ENCODE measurements around the gene SHOC1.
"Not testable (repeated sequence)": the region's sequence is repeated elsewhere in the genome, so short reads cannot be mapped to it uniquely, and the experiment has no call there.

Gene SHOC1

DNA sequence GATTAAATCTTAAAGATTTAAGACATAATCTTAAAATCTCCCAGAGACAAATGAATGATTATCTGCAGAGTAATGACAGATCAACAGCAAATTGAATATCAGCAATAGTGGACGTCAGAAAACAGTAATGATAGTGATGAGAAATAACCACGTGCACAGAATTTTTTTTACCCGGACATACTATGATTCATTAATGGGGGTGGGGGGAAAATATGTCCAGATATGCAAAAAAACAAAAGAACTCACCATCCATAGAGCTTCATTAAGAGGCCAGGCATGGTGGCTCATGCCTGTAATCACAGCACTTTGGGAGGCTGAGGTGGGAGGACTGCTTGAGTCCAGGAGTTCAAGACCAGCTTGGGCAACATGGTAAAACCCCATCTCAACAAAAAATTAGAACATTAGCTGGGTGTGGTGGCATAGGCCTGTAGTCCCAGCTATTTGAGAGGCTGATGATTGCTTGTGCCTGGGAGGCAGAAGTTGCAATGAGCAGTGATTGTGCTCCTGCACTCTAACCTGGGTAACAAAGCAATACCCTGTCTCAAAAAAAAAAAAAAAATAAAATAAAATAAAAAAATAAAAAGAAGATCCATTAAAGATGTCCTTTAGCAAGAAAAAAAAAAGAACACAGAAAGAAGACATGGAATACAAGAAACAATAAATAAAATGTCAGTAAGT lies 30.9 kb upstream of the SHOC1 start:
- CTCF ChIA-PET = interaction anchor here (0.5 to 0.6 kb wide), 3 partner anchors 71 to 847 kb away, joined by 3 read pairs; no protein-coding TSS in a partner anchor
- TF ChIP-seq, protein P1, sequence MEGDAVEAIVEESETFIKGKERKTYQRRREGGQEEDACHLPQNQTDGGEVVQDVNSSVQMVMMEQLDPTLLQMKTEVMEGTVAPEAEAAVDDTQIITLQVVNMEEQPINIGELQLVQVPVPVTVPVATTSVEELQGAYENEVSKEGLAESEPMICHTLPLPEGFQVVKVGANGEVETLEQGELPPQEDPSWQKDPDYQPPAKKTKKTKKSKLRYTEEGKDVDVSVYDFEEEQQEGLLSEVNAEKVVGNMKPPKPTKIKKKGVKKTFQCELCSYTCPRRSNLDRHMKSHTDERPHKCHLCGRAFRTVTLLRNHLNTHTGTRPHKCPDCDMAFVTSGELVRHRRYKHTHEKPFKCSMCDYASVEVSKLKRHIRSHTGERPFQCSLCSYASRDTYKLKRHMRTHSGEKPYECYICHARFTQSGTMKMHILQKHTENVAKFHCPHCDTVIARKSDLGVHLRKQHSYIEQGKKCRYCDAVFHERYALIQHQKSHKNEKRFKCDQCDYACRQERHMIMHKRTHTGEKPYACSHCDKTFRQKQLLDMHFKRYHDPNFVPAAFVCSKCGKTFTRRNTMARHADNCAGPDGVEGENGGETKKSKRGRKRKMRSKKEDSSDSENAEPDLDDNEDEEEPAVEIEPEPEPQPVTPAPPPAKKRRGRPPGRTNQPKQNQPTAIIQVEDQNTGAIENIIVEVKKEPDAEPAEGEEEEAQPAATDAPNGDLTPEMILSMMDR (conservative IDR thresholded peaks at IDR 0.05; ENCODE audit: low read depth) = no peak
- POLR2A ChIA-PET (ENCODE audit: low non-redundant PET) = no interaction called here
- peak; percentile 81 for DNase-seq (ENCODE audit: low spot score)
- H3K27ac ChIP-seq = no peak overlapping the region

DNA sequence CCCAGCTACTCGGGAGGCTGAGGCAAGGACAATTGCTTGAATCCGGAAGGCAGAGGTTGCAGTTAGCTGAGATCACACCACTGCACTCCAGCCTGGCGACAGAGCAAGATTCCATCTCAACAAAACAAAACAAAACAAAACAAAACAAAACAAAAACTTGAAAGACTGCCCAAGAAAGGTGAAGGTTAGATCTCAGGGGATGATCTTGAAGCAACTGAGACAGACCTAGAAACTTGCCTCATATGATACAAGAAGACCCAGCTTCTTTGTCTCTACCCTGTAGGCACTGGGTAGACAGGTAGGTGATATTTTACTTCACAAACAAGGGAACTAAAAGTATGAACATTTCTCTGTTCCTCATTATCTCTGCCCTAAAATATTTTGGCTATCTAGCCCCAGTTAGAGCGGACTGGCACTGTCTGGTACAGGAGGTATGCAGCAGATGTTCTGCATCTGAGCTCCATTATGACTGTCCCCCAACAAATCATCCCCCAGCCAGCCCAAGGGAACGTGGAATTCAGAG lies 26.3 kb upstream of the SHOC1 start:
- H3K27ac ChIP-seq = no peak overlapping the region
- ChIA-PET POLR2A (ENCODE audit: low non-redundant PET) (no interaction called here), CTCF (interaction anchor here (0.6 kb wide), 2 partner anchors 77 to 186 kb away, joined by 3 to 4 read pairs; no protein-coding TSS in a partner anchor)
- DNase-seq (ENCODE audit: low spot score) = no peak
- TF ChIP-seq, protein P1 (conservative IDR thresholded peaks at IDR 0.05; ENCODE audit: low read depth) = no peak

DNA sequence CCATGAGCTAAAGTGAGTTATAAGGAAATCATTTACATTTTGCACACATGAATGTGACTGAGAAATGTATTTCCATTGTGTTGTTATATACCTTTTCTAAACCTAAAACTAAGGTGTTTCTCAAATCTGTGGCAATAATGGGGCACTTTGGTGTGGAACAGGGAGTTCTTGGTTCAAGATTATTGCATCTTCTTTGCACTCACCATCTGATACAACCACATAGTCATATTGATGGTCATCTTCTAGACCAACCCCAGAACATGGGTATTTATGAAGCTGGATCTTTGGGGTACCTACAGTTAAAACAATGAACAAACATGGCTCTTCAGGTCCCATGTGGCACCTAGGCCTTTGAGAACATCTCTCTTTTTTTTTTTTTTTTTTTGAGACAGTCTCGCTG lies 24.6 kb upstream of the SHOC1 start:
- POLR2A ChIA-PET (ENCODE audit: low non-redundant PET) = no interaction called here
- CTCF ChIA-PET = interaction anchor here (0.6 to 0.7 kb wide), 3 partner anchors 23 to 784 kb away, joined by 3 to 5 read pairs (median 3); no protein-coding TSS in a partner anchor
- TF ChIP-seq, protein P1 (conservative IDR thresholded peaks at IDR 0.05; ENCODE audit: low read depth) = no peak
- no peak for DNase-seq (ENCODE audit: low spot score)
- no peak overlapping the region for H3K27ac ChIP-seq

DNA sequence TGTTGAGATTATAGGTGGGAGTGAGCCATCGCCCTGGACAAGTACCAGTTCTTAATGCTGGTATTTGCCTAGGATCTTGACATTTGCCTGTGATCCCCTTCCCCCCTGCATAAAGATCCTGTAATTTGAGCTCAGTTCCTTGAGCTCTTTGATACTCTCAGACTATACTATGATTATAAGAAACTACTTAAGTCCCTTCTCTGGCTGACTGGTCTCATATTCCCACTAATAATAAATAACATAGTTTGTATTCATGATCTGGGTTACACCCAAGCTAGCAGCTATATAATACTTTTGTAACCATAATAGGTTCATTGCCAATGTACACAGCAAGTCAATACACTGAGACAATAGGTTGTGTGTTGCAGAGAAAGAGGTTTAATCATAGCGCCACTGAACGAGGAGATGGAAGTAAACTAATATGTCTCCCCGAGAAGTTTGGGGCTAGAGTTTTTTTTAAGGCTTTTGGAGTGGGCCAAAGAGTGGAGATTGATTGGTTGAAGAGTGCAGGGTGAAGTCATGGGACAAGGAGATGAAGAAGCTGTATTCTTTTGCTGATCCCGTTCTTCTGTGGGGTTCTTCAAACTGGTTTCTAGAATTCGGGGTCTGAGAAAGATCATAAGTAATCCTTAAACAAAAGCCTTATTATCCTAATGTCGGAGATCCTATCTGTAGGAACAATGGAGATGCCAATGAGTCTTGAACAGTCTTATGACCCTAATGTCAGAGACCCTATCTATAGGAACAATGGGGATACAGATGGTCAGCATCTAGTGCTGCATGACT lies 20.7 kb upstream of the SHOC1 start:
- ChIA-PET CTCF (no interaction called here), POLR2A (ENCODE audit: low non-redundant PET) (no interaction called here)
- TF ChIP-seq, protein P1 (conservative IDR thresholded peaks at IDR 0.05; ENCODE audit: low read depth) = no peak
- no peak overlapping the region for H3K27ac ChIP-seq
- no peak for DNase-seq (ENCODE audit: low spot score)

DNA sequence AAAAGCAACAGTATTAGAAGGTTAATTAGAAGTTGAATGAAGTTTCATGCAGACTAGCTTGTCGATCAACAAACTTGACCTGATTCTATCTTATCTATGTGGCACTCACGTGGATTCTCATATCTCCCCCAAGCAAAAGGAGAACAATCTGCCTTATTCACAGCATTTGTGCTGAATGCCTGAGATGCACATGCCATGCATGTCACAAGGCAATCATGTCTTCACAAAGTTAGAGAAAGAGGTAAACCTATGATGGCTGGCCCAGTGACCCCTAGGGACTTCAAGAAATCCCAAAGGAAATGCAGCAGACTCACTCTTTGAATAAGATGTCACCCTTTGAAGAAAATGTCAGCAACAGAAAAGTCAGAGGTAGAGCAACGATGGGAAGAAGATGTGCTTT lies 17.6 kb upstream of the SHOC1 start:
- H3K27ac ChIP-seq = no peak overlapping the region
- ChIA-PET CTCF (no interaction called here), POLR2A (ENCODE audit: low non-redundant PET) (no interaction called here)

DNA sequence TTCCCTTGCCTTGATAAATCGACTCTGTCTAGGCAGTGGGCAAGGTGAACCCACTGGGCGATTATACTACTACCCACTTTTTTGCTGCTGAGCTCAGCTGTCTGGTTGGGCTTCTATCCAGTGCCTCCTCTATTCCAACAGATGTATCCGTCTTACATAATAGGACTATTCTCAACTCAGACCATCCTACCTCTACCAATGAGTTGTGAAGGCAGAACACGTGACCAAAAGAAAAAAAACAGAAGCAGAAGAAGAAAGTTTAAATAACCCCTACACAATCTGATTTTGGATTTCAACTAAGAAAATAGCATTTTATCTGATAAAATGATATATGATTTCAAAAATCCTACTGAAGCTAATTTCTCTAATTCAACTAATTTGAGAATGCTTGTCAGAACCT lies 16.2 kb upstream of the SHOC1 start:
- DNase-seq (ENCODE audit: low spot score) = no peak
- no peak overlapping the region for H3K27ac ChIP-seq
- TF ChIP-seq, protein P1 (conservative IDR thresholded peaks at IDR 0.05; ENCODE audit: low read depth) = no peak
- POLR2A ChIA-PET (ENCODE audit: low non-redundant PET) = no interaction called here
- CTCF ChIA-PET = no interaction called here

More for the DNA sequence above, 17.6 kb upstream of the SHOC1 start:
- DNase-seq (ENCODE audit: low spot score) = no peak
- TF ChIP-seq, protein P1 (conservative IDR thresholded peaks at IDR 0.05; ENCODE audit: low read depth) = no peak

DNA sequence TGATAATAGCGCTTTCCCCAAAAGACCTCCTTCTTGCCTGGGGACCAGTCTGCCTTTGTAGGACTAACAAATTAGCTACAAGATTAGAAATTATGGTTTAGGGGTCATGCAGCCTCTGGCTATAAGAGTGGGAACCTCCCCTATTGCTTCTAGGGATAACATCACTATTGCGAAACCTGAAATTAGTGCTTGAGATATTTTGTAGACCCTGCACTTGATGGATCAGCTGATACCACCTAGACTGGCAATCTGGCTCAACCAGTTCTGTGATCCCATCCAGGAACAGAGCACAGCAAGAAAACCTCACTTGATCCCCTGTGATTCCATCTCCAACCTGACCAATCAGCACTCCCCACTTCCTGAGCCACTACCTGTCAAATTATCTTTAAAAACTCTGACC lies 15.7 kb upstream of the SHOC1 start:
- CTCF ChIA-PET = interaction anchor here (1.1 kb wide), 1 partner anchor 264 kb away, joined by 3 read pairs; no protein-coding TSS in a partner anchor
- H3K27ac ChIP-seq; DNase-seq (ENCODE audit: low spot score); POLR2A ChIA-PET (ENCODE audit: low non-redundant PET): not testable (repeated sequence)
